ENCODE data around the gene GPC2. TPM values are rescaled to one million over a fixed set of nuclear protein-coding genes. Genes with fewer than 3 reads are reported as not detected.

GPC2 gene
- total and polyA plus RNA-seq, 9 donors = 0.25 to 5.6 (median 3.1) TPM

GRCh38 chr7:100171087-100171681 lies 6.0 kb downstream of the GPC2 start:
- Histone ChIP-seq H3K9me3 (no peaks in the 10 kb centered on the region), H3K36me3 (no peaks in the 10 kb centered on the region), H3K4me1 (ENCODE audit: insufficient read depth) (peaks cover 6% of the 10 kb centered on the region), H3K27me3 (no peaks in the 10 kb centered on the region), H3K27ac (no peak overlapping the region), H3K4me3 (peak overlapping the region; percentile 41)
- intact Hi-C loops (cut with DNase I) = no loop called here
- 7 to 17% (median 9%) methylated on average over 29 to 61 of the region's 61 CpGs for WGBS, 3 donors
- TF ChIP-seq POLR2A (IDR thresholded peaks at IDR 0.05) = no peak
- TF ChIP-seq EP300 (IDR thresholded peaks at IDR 0.05) = no peak
- no peak for TF ChIP-seq CTCF (IDR thresholded peaks at IDR 0.05)
- peak in 1 of 5 donors; percentile 62 for DNase-seq

GRCh38 chr7:100170101-100170897 lies 6.9 kb downstream of the GPC2 start:
- Histone ChIP-seq H3K27ac (no peak overlapping the region), H3K27me3 (no peaks in the 10 kb centered on the region), H3K4me1 (ENCODE audit: insufficient read depth) (peaks cover 6% of the 10 kb centered on the region), H3K36me3 (no peaks in the 10 kb centered on the region), H3K9me3 (no peaks in the 10 kb centered on the region), H3K4me3 (no peak overlapping the region)
- WGBS, 3 donors = 82 to 89% (median 87%) methylated on average over 11 of the region's 11 CpGs
- intact Hi-C loops (cut with DNase I) = no loop called here
- DNase-seq = peak in 1 of 5 donors; percentile 29
- TF ChIP-seq EP300 (IDR thresholded peaks at IDR 0.05) (no peak), POLR2A (IDR thresholded peaks at IDR 0.05) (no peak), CTCF (IDR thresholded peaks at IDR 0.05) (no peak)

DNA sequence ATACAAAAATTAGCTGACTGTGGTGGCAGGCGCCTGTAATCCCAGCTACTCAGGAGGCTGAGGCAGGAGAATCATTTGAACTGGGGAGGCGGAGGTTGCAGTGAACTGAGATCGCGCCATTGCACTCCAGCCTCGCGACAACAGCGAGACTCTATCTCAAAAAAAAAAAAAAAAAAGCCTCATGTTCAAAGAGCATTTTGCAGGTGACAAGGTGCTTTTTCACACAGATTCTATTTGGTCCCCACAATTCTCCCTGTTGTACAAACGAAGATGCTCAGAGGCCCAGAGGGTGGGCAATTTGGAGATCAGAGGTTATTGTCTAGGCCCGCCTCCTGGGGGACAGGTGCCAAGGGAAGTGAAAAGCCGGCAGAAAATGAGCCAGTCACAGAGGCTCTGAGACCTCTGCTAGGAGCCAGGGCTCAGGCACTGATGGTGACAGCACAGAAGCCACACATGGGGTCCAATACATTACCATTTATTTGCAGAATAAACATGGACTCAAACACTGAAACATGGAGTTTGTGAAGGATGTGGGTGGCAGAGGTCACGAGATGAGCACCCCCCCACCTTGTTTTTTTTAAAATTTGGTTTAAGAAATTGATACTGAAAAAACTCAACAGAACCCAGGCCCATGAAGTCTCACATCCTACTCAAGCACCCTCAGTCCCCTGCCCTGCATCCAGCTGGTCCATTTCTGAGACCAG lies 7.9 kb downstream of the GPC2 start:
- 85 to 90% (median 88%) methylated on average over 11 of the region's 11 CpGs for WGBS, 3 donors
- TF ChIP-seq EP300 (IDR thresholded peaks at IDR 0.05) (no peak), CTCF (IDR thresholded peaks at IDR 0.05) (no peak), POLR2A (IDR thresholded peaks at IDR 0.05) (no peak)
- peak in 1 of 5 donors; percentile 38 for DNase-seq
- Histone ChIP-seq H3K4me1 (ENCODE audit: insufficient read depth) (peaks cover 6% of the 10 kb centered on the region), H3K9me3 (no peaks in the 10 kb centered on the region), H3K36me3 (no peaks in the 10 kb centered on the region), H3K27ac (no peak overlapping the region), H3K27me3 (no peaks in the 10 kb centered on the region), H3K4me3 (no peak overlapping the region)
- intact Hi-C loops (cut with DNase I) = no loop called here

- no peaks in the 10 kb centered on the region for H3K36me3 ChIP-seq
- intact Hi-C loops (cut with DNase I) = no loop called here
- H3K9me3 ChIP-seq = no peaks in the 10 kb centered on the region
- H3K4me3 ChIP-seq = peak overlapping the region; percentile 43
- H3K4me1 ChIP-seq (ENCODE audit: insufficient read depth) = peaks cover 6% of the 10 kb centered on the region
- peak in 4 of 5 donors; percentile 36 to 53 (median 47) for DNase-seq
- no peak for TF ChIP-seq POLR2A (IDR thresholded peaks at IDR 0.05)
- TF ChIP-seq EP300 (IDR thresholded peaks at IDR 0.05) = no peak
- no peak for TF ChIP-seq CTCF (IDR thresholded peaks at IDR 0.05)
- H3K27me3 ChIP-seq = no peaks in the 10 kb centered on the region
- peak overlapping the region in 1 of 2 donors; percentile 59 for H3K27ac ChIP-seq
- WGBS, 3 donors = 2 to 4% (median 3%) methylated on average over 11 of the region's 11 CpGs
Observed at GRCh38 chr7:100167912-100168323, 9.3 kb downstream of the GPC2 start.
